Astrocyte (in vitro differentiated cells and primary cell): Measurements from ENCODE around the gene RASGEF1C.

ENCODE experiments used
- EZH2 ChIP-seq: IDR thresholded peaks from 2 replicates; pipeline ENCODE4 v1.6.1; 2012; ENCODE audit warnings: mild to moderate bottlenecking, low read length, inconsistent platforms; ENCODE audit not compliant: insufficient read depth
- TF ChIP-seq, protein P1 (sequence below): IDR thresholded peaks from 2 replicates; pipeline ENCODE4 v1.5.1; 2011; ENCODE audit warnings: low read depth, mild to moderate bottlenecking, inconsistent platforms, low read length, moderate library complexity; ENCODE audit not compliant: insufficient read depth

DNA sequence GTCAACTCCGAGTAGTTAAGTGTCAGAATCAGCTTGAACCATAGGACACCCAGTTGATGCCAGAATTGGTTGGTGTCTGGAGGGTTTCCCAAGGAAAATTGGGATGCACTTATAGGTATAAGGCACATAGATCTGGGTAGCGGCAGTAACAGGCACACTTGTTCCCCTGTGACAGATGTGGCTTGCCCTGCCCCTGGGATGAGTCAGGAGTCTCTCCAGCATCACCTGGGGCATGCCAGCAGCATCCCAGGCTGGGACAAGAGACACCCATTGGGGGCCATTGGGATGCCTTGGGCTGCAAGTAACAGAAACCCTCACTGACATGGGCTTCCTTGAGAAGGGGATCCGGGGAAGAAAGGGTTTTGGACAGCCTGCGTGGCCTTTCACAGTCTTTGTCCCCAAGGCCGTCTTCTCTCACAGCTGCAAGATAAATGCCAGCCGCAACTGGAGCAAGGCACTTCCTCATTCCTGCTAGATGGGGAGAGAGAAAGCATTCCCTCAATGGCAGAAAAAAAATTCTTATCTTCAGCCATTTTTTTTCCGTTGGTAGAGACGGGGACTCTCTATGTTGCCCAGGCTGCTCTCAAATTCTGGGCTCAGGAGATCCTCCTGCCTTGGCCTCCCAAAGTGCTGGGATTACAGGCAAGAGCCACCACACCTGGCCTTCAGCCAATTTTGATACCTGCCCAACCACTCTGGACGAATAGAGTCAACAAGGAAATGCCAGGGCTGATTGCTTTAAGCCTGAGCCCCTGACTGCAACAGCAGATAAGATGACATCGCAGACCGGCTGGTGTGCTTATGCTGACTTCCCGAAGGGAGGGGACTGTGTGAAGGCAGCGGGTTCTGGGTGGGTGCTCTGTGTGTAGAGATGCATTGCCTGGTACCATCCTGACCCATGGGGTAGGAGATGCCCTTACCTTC is 124.1 kb downstream of the RASGEF1C start:
- no peak for TF ChIP-seq EZH2
- TF ChIP-seq, protein P1, sequence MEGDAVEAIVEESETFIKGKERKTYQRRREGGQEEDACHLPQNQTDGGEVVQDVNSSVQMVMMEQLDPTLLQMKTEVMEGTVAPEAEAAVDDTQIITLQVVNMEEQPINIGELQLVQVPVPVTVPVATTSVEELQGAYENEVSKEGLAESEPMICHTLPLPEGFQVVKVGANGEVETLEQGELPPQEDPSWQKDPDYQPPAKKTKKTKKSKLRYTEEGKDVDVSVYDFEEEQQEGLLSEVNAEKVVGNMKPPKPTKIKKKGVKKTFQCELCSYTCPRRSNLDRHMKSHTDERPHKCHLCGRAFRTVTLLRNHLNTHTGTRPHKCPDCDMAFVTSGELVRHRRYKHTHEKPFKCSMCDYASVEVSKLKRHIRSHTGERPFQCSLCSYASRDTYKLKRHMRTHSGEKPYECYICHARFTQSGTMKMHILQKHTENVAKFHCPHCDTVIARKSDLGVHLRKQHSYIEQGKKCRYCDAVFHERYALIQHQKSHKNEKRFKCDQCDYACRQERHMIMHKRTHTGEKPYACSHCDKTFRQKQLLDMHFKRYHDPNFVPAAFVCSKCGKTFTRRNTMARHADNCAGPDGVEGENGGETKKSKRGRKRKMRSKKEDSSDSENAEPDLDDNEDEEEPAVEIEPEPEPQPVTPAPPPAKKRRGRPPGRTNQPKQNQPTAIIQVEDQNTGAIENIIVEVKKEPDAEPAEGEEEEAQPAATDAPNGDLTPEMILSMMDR, result no peak
